GM12801 (cell line): Measurements from ENCODE around the gene NHP2.

ENCODE experiments used
- TF ChIP-seq, protein P1 (sequence below): IDR thresholded peaks from one replicate; pipeline ENCODE4 v1.5.1; 2011; ENCODE audit warnings: control low read depth; ENCODE audit not compliant: insufficient read length; ENCODE audit errors: extremely low read depth

NHP2 gene

DNA sequence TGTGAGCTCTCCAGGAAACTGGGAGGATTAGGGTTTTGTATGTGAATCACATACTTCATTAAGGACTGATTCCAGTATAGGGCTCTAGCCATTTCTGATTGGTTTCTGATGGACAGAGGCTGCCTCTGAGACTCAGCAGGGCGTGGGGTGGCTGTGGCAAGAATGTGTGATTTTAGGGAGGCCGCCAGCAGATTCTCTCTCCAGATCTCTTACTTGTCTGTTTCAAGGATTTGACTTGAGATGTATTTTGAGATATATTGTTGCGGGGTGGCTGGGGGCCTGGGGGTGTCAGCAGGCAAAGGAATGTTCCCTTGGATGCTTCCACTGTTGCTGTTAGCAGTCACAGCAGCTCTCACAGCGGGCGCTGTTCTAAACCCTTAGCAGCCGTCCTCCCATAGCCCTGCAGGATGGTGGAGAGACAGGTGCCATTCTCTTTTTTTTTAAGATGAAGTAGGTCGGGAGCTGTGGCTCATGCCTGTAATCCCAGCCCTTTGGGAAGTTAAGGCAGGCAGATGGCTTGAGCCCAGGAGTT, 42.7 kb upstream of the NHP2 start:
- TF ChIP-seq, protein P1, sequence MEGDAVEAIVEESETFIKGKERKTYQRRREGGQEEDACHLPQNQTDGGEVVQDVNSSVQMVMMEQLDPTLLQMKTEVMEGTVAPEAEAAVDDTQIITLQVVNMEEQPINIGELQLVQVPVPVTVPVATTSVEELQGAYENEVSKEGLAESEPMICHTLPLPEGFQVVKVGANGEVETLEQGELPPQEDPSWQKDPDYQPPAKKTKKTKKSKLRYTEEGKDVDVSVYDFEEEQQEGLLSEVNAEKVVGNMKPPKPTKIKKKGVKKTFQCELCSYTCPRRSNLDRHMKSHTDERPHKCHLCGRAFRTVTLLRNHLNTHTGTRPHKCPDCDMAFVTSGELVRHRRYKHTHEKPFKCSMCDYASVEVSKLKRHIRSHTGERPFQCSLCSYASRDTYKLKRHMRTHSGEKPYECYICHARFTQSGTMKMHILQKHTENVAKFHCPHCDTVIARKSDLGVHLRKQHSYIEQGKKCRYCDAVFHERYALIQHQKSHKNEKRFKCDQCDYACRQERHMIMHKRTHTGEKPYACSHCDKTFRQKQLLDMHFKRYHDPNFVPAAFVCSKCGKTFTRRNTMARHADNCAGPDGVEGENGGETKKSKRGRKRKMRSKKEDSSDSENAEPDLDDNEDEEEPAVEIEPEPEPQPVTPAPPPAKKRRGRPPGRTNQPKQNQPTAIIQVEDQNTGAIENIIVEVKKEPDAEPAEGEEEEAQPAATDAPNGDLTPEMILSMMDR, result no peak

DNA sequence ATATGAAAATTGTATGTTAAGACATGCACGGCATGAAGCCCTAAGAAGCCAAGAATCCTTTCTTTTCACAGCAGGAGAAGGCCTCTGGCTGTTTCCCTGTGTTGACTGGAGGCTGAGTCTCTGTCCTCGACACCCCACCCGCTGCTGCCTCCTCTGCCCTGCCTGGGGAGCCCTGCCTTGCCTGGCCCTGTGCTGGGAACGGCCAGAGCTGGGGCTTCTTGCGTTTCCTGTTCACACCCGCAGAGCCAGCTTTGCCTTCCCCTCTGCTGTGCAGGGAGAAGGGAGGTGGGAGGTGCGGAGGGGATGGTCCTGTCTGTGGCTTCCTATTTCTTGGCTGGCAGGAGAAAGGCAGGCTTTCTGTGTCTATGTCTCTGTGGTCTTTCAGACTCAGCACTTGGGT, 40.3 kb upstream of the NHP2 start:
- TF ChIP-seq, protein P1, result no peak

DNA sequence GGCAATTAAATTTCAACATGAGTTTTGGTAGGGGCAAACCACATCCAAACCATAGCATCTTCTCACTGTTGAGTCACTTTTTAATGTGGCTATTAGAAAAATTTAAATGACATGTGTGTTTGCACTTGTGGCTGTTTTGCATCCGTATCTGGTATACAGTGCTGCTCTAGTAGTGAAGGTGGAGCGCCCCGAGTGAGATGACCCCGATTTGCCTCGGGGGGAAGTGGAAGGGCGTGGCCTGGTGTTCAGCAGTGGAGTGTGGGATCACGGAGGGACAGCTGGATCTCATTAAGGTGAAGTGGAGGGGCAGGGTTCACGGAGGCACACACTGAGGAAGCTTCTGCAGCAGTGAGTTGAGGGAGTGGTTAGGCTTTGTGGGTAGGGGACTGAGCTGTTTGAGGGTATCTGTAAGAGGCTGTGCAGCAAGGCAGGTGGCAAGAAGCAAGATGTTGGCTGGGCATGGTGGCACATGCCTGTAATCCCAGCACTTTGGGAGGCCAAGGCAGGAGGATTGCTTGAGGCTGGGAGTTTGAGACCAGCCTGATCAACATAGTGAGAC, 39.6 kb upstream of the NHP2 start:
- TF ChIP-seq, protein P1, result no peak

DNA sequence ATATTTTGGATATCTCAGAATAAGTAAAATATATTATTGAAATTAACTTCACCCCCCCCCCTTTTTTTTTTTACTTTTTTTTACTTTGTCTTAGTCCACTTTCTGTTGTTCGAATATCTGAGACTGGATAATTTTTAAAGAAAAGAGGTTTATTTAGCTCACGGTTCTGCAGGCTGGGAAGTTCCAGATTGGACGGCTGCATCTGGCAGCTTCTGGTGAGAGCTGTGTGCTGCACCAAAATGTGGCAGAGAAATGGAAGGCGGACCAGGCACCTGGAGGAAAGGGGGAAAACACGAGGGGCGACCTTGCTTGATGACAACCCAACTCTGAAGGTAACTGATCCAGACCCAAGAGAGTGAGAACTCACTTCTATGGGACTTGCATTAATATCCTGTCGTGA, 39.1 kb upstream of the NHP2 start:
- TF ChIP-seq, protein P1, result no peak

DNA sequence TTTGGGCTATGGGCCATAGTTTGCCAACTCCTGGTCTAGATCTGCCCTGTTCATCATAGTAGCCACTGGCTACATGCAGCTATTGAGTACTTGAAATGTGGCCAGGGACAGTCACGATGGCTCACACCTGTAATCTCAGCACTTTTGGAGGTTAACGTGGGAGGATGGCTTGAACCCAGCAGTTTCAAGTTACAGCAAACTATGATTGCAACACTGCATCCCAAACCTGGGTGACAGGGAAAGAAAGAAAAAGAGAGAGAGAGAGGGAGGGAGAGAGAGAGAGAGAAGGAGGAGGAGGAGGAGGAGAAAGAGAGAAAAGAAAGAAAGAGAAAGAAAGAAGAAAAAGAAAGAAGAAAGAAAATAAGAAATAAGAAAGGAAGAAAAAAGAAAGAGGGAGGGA, 38.6 kb upstream of the NHP2 start:
- TF ChIP-seq, protein P1, result no peak

DNA sequence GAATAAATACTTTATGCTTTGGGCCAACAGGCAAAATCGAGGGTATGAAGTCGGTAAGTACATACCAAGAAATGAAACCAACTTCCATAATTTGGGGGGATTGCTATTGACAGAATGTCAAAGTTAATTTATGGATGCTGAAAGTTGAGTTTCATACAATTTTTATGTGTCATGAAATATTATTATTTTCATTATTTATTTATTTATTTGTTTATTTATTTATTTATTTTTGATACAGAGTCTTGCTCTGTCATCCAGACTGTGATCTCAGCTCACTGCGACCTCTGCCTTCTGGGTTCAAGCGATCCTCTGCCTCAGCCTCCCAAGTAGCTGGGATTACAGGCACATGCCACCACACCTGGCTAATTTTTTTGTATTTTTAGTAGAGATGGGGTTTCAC, 38.0 kb upstream of the NHP2 start:
- TF ChIP-seq, protein P1, result no peak

DNA sequence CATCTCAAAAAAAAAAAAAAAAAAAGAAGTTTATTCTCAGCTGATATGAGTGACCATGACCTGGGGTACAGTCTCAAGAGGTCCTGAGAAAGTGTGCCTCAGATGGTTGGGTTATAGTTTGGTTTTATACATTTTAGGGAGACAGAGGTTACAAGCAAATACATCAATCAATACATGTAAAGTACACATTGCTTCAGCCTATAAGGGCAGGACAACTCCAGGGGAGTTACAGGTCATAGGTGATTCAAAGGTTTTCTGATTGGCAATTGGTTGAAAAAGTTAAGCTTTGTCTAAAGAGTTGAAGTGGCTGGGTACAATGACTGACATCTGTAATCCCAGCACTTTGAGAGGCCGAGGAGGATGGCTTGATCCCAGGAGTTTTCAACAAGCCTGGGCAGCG, 35.7 kb upstream of the NHP2 start:
- TF ChIP-seq, protein P1, result no peak
